RWPE2 (cell line): ENCODE measurements around the gene SCN5A.

ENCODE experiments used
- ATAC-seq: fragments of 200-7000 bp; cut with Tn5 transposase; 3 replicates; pipeline ENCODE4 v1.9.1; 2021; ENCODE audit warnings: low read depth
- DNase-seq: peaks from one replicate; pipeline ENCODE4 v3.0.0-alpha.2; 2020; ENCODE audit warnings: low spot score
- H3K27ac ChIP-seq: fragments of 450-650 bp; 2 replicates; pipeline ENCODE4 v1.5.1; 2017; ENCODE audit warnings: mild to moderate bottlenecking; ENCODE audit not compliant: poor library complexity, severe bottlenecking
- H3K27me3 ChIP-seq: fragments of 250-450 bp; sonication (Bioruptor Pico); 2 replicates; pipeline ENCODE4 v1.5.1; 2021; ENCODE audit warnings: mild to moderate bottlenecking, moderate library complexity; ENCODE audit not compliant: insufficient read depth, poor library complexity, severe bottlenecking
- H3K36me3 ChIP-seq: fragments of 250-450 bp; sonication (Bioruptor Pico); 2 replicates; pipeline ENCODE4 v1.5.1; 2020; ENCODE audit warnings: low read depth, mild to moderate bottlenecking, moderate library complexity
- H3K4me1 ChIP-seq: fragments of 250-450 bp; sonication (Bioruptor Pico); 2 replicates; pipeline ENCODE4 v1.5.1; 2021; ENCODE audit warnings: mild to moderate bottlenecking, moderate library complexity; ENCODE audit not compliant: insufficient read depth, poor library complexity, severe bottlenecking
- H3K4me3 ChIP-seq: fragments of 250-450 bp; sonication (Bioruptor Pico); 2 replicates; pipeline ENCODE4 v1.5.1; 2021; ENCODE audit warnings: mild to moderate bottlenecking, moderate library complexity; ENCODE audit not compliant: severe bottlenecking
- H3K9me3 ChIP-seq: fragments of 250-450 bp; sonication (Bioruptor Pico); 2 replicates; pipeline ENCODE4 v1.5.1; 2021; ENCODE audit warnings: mild to moderate bottlenecking, moderate library complexity; ENCODE audit not compliant: severe bottlenecking
- CTCF ChIP-seq: fragments of 450-650 bp; IDR thresholded peaks from one replicate; pipeline ENCODE4 v1.5.1; 2017; ENCODE audit warnings: mild to moderate bottlenecking, moderate library complexity; ENCODE audit not compliant: poor library complexity, severe bottlenecking

The SCN5A gene

GRCh38 chr3:38563070-38563885, 86.2 kb downstream of the SCN5A start:
- H3K4me1 ChIP-seq, result no peaks in the 10 kb centered on the region
- H3K36me3 ChIP-seq, result no peaks in the 10 kb centered on the region
- no peaks in the 10 kb centered on the region for H3K9me3 ChIP-seq
- H3K27ac ChIP-seq, result no peak overlapping the region
- H3K27me3 ChIP-seq, result no peaks in the 10 kb centered on the region
- no peak overlapping the region for H3K4me3 ChIP-seq
- TF ChIP-seq CTCF, result no peak
- DNase-seq (no peak), ATAC-seq (no peak)

- no peak overlapping the region for H3K27ac ChIP-seq
- H3K4me3 ChIP-seq, result no peak overlapping the region
- DNase-seq (no peak), ATAC-seq (no peak)
- no peak for TF ChIP-seq CTCF
- no peaks in the 10 kb centered on the region for H3K36me3 ChIP-seq
- no peaks in the 10 kb centered on the region for H3K9me3 ChIP-seq
- H3K27me3 ChIP-seq, result no peaks in the 10 kb centered on the region
- H3K4me1 ChIP-seq, result no peaks in the 10 kb centered on the region
Measured at GRCh38 chr3:38562467-38562925, 87.0 kb downstream of the SCN5A start.

- Histone ChIP-seq H3K36me3 (no peaks in the 10 kb centered on the region), H3K9me3 (no peaks in the 10 kb centered on the region), H3K27me3 (no peaks in the 10 kb centered on the region), H3K27ac (no peak overlapping the region), H3K4me1 (no peaks in the 10 kb centered on the region), H3K4me3 (no peak overlapping the region)
- ATAC-seq (no peak), DNase-seq (no peak)
- TF ChIP-seq CTCF, result no peak
Measured at GRCh38 chr3:38561746-38562466, 87.6 kb downstream of the SCN5A start.

GRCh38 chr3:38560996-38561717, 88.3 kb downstream of the SCN5A start:
- ATAC-seq (no peak), DNase-seq (no peak)
- H3K36me3 ChIP-seq, result no peaks in the 10 kb centered on the region
- TF ChIP-seq CTCF, result no peak
- no peak overlapping the region for H3K27ac ChIP-seq
- no peak overlapping the region for H3K4me3 ChIP-seq
- H3K9me3 ChIP-seq, result no peaks in the 10 kb centered on the region
- H3K4me1 ChIP-seq, result no peaks in the 10 kb centered on the region
- no peaks in the 10 kb centered on the region for H3K27me3 ChIP-seq
